HG03108 (cell line): ENCODE measurements around the gene COQ2.
A peak's percentile ranks its signal among the peaks of the same experiment; 100 is the strongest.
"Not testable (repeated sequence)": the region's sequence is repeated elsewhere in the genome, so short reads cannot be mapped to it uniquely, and the experiment has no call there.

Experiments used
- ATAC-seq: cut with Tn5 transposase; IDR thresholded peaks from one replicate; pipeline ENCODE4 v1.9.1; 2021; ENCODE audit warnings: moderate library complexity; ENCODE audit not compliant: unreplicated experiment

Gene COQ2

DNA sequence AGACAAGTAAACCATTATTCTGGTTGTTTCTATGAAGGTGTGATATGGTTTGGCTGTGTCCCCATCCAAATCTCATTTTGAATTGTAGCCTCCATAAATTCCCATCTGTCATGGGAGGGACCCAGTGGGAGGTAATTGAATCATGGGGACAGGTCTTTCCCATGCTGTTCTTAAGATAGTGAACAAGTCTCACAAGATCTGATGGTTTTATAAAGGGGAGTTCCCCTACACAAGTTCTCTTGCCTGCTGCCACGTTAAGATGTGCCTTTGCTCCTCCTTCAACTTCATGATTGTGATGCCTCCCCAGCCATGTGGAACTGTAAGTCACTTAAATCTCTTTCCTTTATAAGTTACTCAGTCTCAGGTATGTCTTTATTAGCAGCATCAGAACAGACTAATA, 3.8 kb upstream of the COQ2 start:
- ATAC-seq, result not testable (repeated sequence)

DNA sequence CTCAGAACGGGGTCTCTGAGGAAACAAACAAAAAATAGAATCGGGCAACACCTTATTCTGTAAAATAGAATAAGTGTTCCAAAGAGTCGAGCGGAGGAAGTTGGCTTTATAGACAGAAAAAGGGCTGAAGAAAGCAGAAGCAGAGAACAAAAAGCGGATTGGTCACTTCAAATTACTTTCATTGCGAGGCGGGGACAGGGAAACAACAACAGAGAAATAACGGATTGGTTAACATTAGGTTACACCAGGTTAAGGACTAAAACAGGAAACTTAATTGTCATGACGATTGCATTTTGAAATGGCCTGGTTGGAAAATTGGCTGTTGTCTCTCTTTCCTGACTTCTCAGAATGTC, 433 bp upstream of the COQ2 start:
- no peak for ATAC-seq

DNA sequence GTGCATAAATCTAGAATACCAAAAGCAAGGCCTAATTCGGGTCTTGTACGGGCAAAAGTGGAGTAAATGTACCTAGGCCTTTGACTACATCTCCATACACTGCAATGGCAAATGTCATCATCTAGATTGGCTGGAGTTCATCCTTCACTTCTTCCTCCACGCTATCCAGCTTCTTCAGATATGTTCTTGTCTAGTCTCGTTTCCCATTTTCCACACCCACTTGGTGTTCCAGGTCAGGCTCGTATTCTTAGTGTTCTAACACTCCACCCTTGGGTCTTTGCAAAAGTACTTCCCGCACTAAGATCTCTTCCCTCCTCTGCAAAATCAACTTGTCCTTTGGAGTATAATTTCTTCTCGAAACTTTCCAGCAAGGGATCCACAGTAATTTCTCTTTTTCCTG, 1.4 kb downstream of the COQ2 start:
- ATAC-seq, result no peak

DNA sequence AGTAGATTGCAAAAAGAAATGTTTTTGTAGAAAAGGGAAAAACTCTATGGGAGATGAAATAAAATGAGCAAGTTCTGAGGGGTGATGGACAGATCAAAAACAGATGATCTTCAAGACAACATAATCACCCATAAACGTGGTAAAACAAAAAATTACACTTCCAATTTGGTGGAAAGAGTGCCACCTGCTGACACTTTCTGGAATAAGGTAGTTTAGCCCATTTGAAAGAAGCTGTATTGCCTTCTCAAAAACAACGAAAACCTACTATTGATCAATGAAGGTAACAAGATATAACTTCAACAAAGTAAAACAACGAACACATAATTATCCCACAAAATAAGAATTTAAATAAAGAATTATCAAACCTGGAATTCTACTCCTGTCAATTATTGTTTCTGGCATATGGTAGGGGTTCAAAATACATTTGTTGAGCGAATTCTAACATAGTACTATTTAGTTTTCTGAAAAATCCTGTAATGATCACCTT, 2.5 kb downstream of the COQ2 start:
- ATAC-seq, result no peak

DNA sequence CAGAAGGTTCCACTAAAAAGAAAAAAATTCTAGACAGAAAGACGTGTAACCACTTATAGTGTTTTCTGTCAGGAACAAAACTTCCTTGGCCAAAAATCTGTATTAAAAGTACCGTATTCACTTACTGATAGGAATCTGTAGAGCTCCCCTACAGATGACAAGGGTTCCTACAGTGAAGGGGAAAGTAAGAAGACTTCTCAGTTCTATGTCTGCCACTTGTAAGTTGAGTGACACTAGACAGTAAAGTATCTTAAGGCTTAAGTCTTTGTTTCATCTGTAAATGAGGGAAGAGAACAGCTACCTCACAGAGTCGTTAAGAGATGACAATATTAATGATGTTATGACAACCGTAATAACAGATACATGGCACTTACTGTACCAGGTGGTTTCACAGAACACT, 3.3 kb downstream of the COQ2 start:
- ATAC-seq, result no peak

DNA sequence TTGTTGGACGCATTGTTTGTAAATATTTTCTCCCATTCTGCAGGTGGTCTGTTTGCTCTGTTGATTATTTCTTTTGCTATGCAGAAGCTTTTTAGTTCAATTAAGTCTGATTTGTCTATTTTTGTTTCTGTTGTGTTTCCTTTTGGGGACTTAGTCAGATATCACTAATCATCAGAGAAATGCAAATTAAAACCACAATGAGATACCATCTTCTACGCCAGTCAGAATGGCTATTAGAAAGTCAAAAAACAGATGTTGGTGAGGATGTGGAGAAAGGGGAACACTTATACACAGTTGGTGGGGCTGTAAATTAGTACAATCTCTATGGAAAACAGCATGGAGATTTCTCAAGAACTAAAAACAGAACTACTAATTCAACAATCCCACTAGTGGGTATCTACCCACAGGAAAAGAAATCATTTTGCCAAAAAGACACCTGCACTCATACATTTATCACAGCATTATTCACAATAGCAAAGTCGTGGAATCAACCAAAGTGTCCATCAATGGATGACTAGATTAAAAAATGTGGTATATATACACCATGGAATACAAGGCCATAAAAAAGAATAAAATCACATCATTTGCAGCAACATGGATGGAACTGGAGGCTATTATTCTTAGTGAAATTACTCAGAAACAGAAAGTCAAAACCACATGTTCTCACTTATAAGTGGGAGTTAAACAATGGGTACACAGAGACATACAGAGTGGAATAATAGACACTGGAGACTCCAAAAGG, 8.1 kb downstream of the COQ2 start:
- ATAC-seq, result peak; percentile 56

DNA sequence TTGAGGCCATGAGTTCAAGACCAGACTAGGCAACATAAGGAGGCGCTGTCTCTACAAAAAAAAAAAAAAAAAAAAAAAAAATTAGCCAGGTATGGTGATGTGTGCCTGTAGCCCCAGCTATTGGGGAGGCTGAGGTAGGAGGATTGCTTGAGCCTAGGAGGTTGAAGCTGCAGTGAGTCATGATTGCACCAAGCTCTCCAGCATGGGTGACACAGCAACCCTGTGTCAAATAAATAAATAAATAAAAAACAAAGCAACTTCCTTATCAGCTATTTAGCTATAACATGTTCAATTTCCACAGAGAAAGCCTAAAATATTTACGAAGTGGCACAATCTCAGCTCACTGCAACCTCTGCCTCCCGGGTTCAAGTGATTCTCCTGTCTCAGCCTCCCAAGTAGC, 10.7 kb downstream of the COQ2 start:
- ATAC-seq, result not testable (repeated sequence)

DNA sequence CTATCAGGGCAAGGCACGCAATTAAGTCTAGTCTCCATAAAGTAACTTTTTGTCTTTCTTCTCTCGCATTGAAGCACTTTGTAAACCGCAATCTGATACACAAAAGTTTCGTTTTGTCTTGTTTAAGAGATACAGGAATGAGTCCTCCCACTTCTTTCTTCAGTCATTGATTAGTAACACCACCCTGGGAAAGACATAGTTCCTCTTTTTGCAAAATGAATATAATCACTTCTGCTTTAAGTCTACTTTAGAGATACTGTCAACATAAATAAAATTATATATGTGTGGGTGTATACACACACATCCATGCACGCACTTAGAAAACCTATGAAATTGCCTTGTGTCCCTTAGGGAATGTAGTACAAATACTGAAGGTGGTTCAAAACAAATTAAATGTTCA, 11.7 kb downstream of the COQ2 start:
- peak; percentile 85 for ATAC-seq

DNA sequence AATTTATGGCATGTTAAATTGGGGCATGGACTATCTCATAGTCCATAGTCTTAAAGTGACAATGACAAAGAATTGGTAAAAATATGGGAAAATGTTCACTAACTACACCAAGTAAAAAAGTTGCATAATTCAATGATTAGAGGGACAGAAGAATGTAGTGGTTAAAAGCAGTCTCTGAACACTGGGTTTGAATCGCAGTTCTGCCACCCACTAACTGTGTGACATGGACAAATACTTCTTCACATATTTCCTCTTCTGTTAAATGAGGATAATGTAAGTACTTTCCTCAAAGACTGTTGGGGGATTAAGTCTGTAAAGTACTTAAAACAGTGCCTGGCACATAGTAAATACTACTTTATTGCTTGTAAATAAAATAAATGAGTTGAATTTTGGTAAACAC, 15.3 kb downstream of the COQ2 start:
- ATAC-seq, result no peak

DNA sequence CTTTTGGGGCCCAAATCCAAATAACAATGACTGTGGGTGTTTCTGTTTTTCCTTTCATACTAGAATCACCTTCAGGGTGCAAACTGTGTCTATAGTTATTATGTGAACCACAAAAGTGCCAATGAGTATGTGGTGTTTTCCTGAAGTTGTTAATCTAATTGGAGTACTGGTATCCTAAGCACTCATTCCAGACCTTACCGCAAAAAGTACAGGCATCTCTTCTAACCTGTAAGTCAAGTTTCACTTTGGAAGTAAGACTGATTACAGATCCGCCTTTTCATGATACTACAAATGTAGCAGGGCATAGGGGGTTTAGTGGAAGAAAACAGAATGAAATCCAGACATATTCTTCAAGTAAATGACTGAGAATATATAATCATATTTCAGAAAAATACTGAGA, 16.1 kb downstream of the COQ2 start:
- no peak for ATAC-seq

DNA sequence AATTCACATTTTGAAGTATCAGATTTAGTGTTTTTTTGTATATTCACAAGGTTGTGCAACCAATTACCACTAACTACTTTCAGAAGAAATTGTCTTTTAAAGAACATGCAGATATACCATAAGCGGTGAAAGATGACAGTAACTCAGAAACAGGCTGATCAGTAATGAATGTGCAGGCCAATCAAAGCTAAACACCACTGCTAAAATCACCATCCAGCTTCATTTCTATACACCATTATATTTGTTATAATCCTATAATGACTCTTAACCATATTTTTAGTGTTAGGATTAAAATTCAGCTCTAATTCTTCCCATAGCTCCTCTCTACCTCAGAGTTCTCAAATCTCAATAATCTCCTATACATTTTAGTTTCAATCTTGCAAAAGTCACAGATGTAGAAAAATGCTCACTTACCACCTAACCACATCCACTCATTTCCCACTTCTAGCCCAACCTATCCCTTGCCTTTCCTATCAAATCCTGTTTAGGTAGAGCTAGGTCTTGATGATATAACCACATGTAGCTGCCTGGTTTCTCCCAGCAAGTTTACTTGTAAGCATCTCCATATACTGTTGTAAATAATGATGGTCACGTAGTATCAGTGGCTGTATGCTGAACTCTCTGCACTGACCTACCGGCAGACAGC, 16.6 kb downstream of the COQ2 start:
- ATAC-seq, result no peak

DNA sequence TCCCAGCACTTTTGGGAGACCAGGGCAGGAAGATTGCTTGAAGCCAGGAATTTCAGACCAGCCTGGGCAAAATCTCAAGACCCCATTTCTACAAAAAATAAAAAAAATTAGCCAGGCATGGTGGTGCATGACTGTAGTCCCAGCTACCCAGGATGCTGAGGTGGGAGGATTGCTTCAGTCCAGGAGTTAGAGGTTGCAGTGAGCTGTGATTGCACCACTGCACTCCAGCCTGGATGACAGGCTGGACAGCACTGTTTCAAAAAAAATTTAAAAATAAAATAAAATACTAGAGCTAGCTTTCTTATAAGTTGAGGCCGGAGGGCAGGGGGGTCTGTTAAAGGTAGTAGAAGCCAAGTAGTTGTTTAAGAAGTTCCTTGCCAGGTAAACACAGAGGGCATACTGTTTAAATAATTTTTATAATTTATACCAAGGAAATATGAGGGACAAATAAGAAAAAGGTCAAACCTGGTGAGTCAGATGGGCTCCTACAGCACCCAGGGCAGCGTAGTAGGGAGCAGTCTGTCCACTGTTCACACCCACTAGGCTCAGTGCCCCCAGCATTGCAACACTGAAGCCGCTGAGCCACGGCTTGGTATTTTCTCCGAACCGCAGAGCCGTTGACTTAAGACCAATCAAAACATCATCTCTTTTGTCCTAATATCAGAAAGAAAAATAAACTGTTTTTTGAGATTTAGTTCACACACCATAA, 17.3 kb downstream of the COQ2 start:
- ATAC-seq, result no peak

DNA sequence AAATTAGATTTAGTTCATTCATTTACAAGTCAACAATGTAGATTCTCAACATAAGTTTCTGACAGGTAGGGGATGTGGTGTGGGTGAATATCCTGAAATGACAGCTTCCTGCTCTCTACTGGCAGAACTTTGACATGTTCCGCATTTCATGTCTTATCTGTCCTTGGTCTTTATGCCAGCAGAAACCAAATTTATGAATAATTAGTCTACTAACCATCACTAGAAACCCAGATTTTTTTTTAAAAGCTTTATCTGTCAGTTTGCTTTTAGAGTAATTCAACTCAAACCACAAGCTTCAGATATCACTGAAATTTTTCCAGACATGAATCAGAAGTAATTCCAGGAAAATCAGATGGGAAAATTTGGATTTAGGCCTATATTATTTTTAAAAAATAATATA, 17.9 kb downstream of the COQ2 start:
- peak; percentile 59 for ATAC-seq

DNA sequence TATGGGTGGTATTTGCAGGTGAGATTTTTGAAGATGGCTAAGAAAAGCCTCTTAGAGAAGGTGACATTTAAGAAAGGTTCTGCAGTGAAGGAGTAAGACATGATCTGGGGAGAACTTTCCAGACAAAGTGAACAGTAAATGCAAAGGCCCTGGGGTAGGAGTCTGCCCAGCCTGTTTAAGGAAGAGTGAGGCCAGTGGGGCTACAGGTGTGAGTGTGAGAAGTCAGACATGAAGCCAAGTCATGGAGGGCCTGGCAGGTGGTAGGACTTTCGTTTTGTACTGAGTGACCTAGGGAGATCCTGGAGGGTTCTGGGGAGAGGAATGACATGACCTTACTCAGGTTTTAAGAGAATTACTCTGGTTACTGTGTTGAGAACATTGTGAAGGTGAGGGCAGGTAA, 21.5 kb downstream of the COQ2 start:
- ATAC-seq, result no peak

DNA sequence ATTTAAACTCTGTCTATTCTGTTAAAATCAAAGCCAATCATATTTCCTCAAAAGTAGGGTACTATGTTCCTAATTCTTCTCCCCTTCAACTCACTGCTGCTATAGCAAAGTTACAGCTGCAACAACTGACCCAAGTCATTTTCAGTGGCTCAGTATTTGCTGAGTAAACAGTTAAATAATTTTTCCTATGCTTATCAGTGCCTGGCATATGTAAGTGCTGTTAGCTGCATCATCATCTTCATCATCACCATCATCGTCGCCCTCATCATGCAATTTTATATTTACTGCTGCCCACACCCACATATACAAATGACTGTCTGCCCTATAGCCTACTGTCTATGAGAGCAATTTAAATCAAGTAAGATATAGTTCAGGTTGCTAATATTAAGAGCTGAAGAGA, 21.9 kb downstream of the COQ2 start:
- no peak for ATAC-seq

DNA sequence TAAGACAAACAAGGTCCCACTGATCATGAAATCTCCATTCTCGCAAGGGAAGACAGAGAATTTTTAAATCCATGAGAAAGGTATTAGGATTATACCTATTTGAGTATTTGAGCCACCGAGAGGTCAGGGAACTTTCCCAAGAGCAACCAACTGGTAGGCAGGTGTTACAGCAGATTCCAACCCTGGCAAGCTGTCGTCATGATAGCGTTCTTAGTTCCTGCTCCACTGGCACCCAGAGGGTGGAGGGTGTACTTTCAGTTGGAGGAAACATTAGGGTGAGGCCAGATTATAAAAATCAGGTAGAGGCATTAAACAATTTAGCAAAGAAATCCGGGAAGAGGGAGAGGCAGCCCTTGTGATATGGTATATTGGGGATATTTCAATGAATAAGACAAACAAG, 23.3 kb downstream of the COQ2 start:
- ATAC-seq, result no peak

DNA sequence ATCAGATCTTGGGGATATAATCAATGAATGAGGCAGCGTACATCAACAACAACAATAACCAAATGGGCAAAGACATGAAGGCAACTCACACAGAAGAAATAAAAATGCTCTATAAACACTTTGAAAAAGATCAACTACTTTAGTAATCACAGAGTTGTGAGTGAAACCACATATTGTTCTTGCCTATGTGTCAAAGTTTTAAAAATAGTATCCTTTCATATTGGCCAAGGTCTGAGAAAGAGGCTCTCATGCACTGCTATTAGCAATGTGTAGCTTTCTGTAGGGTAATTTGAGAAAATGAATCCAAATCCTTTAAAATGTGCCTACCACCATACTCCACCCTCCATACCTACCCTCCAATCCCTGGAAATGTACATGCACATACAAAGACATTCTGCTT, 25.0 kb downstream of the COQ2 start:
- peak; percentile 39 for ATAC-seq

DNA sequence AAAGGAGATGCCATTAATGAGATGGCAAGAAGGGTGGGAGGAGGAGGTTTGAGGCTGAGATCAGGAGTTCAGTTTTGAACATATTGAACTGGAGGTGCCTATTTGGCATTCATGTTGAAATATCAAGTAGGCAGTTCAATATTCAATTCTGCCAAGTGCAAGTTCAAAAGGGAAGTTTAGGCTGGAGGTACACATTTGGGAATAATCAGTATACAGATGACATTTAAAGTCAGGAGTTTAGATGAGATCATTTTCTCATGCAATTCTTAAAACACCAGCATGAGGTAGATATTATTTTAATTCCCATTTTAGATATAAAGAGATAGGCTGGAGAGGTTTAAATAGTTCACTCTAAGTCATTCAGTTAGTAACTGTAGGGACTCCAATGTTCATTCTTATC, 26.1 kb downstream of the COQ2 start:
- ATAC-seq, result no peak

DNA sequence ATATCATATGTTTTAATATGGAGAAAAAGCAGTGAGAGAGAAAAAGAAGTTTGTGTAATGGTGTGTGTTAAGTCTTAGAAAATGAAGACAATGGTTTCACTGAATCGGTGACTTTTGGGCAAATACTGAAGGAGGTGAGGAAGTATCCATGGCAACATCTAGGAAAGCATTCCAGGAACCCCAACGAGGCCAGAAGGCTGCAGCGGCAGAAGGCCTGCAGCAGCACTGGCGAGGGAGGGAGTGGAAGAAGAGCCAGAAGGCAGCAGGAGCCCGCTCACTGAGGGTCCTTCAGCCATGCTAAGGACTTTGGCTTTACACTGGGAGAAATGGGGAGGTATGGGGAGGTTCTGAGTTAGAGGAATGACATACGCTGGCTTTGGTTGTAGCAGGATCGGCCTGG, 26.8 kb downstream of the COQ2 start:
- ATAC-seq, result no peak

DNA sequence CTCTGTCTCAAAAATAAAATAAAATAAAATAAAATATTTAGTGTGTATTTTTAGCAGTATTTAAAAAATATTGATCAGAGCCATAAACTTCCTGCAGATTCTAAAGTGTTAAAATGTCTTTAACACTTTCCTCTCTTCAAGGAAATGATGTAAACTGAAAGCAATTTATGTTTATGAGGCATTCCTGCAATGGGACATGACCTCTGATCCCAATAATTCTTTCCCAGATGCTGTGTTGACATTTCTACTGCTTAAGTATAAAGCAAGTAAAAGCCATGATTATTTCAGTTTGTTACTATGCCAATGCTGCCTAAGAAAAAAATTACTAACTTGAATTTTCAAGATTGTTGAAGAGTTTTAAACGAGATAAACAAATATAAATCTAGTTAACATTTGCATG, 29.0 kb downstream of the COQ2 start:
- ATAC-seq, result no peak

DNA sequence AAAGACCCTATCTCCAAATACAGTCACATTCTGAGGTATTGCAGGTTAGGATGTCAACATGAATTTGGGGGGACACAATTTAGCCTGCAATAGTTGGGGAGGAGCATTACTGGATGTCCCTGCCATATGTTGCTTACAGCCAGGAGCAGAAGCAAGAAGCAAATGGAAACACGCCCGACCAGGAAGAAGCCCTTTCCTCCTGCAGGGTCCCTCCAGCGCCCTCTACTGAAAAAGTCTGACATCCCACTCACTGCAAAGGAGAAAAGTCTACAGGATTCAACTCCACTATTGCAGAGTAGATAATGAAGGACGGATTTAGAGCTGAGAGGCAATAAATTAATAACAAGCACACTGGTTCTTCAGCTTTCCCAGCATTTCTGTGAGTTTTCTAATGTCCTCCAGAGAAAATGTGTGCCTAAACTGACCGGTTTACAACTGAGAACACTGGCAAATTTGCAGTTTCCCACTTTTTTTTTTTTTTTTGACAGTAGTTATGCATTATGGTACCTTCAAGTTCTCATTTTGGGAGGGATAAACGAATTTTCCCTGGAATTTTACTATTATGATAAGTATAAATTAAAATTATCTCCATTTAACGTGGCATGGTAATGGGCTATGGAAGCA, 31.7 kb downstream of the COQ2 start:
- ATAC-seq, result no peak

DNA sequence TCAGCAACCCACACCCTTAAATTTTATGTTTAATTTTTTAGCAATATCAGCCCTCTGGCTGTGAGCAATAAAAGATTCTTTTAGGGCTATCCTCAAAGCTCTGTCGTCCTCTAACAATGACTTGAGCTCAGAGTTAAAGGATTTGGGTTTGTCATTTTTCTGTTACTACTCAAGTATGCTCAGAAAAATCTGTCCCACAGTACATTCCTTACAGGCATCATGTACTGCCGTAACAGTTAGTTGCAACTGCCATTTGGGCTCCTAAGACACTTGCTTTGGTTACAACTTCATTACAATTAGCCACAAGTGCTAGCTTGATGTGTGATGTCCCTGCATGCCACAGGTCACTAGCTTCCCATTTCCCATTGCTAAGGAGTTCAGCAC, 33.2 kb downstream of the COQ2 start:
- ATAC-seq, result no peak
